Coronary artery (tissue), 2 donors: ENCODE results near the gene RCC2.
"Not testable (repeated sequence)": the region's sequence is repeated elsewhere in the genome, so short reads cannot be mapped to it uniquely, and the experiment has no call there.

ENCODE experiments used
- DNase-seq: peaks from one replicate; pipeline ENCODE4 v3.0.0-alpha.2; 2017; ENCODE audit warnings: low spot score
- H3K27ac ChIP-seq, 2 donors: fragments of 200-600 bp; sonication (generic); one replicate each; pipeline ENCODE4 v1.5.1; 2016 to 2019
- H3K4me3 ChIP-seq: fragments of 200-600 bp; sonication (generic); 2 replicates; pipeline ENCODE4 v1.5.1; 2016; ENCODE audit warnings: mild to moderate bottlenecking, moderate library complexity
- TF ChIP-seq, protein P1 (sequence below): fragments of 200-600 bp; sonication (generic); IDR thresholded peaks from one replicate; pipeline ENCODE4 v1.5.1; 2019; ENCODE audit warnings: antibody characterized with exemption

RCC2 gene

GRCh38 chr1:17439250-17440073 is at the start of gene RCC2:
TSS of gene RCC2 (minus strand) at chr1:17439677. CDS start at chr1:17438514, 1,163 bp downstream.
- TF ChIP-seq, protein P1, sequence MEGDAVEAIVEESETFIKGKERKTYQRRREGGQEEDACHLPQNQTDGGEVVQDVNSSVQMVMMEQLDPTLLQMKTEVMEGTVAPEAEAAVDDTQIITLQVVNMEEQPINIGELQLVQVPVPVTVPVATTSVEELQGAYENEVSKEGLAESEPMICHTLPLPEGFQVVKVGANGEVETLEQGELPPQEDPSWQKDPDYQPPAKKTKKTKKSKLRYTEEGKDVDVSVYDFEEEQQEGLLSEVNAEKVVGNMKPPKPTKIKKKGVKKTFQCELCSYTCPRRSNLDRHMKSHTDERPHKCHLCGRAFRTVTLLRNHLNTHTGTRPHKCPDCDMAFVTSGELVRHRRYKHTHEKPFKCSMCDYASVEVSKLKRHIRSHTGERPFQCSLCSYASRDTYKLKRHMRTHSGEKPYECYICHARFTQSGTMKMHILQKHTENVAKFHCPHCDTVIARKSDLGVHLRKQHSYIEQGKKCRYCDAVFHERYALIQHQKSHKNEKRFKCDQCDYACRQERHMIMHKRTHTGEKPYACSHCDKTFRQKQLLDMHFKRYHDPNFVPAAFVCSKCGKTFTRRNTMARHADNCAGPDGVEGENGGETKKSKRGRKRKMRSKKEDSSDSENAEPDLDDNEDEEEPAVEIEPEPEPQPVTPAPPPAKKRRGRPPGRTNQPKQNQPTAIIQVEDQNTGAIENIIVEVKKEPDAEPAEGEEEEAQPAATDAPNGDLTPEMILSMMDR = no peak

GRCh38 chr1:17486242-17486641 is 46.8 kb upstream of the RCC2 start:
- Histone ChIP-seq H3K4me3 (no peak overlapping the region), H3K27ac (no peak overlapping the region)
- TF ChIP-seq, protein P1 = no peak
- no peak for DNase-seq

More at GRCh38 chr1:17439250-17440073, at the start of gene RCC2:
- DNase-seq = no peak
- H3K27ac ChIP-seq = peak within 1 kb of the TSS; percentile 52 to 89
- H3K4me3 ChIP-seq = peak within 1 kb of the TSS; percentile 90

DNA sequence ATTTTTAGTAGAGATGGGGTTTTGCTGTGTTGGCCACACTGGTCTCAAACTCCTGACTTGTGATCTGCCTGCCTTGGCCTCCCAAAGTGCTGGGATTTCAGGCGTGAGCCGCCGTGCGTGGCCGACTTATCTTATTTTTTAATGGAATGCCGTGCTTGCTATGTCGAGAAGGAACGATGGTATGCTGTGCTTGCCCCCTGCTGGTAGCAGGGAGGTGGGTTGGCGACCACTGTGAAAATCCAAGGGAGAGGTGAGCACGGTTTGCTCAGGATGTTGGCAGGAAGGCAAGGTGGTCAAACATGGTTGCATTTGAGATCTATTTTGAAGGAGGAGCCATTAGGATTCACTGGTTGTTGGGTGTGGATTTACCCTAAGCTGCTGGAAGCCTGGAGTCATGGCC is 45.8 kb upstream of the RCC2 start:
- TF ChIP-seq, protein P1 = no peak
- DNase-seq = no peak

DNA sequence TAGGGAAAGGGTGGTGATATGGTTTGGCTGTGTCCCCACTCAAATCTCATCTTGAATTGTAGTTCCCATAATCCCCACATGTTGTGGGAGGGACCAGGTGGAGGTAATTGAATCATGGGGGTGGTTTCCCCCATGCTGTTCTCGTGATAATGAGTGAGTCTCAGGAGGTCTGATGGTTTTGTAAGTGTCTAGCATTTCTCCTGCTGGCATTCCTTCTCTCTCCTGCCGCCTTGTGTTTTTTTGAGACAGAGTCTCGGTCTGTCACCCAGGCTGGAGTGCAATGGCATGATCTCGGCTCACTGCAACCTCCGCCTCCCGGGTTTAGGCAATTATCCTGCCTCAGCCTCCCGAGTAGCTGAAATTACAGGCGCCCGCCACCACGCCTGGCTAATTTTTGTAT is 42.5 kb upstream of the RCC2 start:
- DNase-seq, H3K27ac ChIP-seq, H3K4me3 ChIP-seq: not testable (repeated sequence)

More for the DNA sequence above, 45.8 kb upstream of the RCC2 start:
- Histone ChIP-seq H3K27ac (no peak overlapping the region), H3K4me3 (no peak overlapping the region)

GRCh38 chr1:17480846-17481245 is 41.4 kb upstream of the RCC2 start:
- H3K27ac ChIP-seq = no peak overlapping the region
- DNase-seq = no peak
- TF ChIP-seq, protein P1 = no peak
- no peak overlapping the region for H3K4me3 ChIP-seq

GRCh38 chr1:17475752-17476151 is 36.3 kb upstream of the RCC2 start:
- no peak for DNase-seq
- Histone ChIP-seq H3K4me3 (no peak overlapping the region), H3K27ac (no peak overlapping the region)
- TF ChIP-seq, protein P1 = no peak

GRCh38 chr1:17474836-17475555 is 35.5 kb upstream of the RCC2 start:
- not testable (repeated sequence) for H3K27ac ChIP-seq, H3K4me3 ChIP-seq, DNase-seq

- no peak for DNase-seq
- no peak overlapping the region for H3K4me3 ChIP-seq
- no peak overlapping the region for H3K27ac ChIP-seq
- TF ChIP-seq, protein P1 = no peak
Measured at GRCh38 chr1:17472814-17473213, 33.3 kb upstream of the RCC2 start.
